T follicular helper cell (primary cell): Measurements from ENCODE around the gene PKNOX1.
"Not testable (repeated sequence)": the region's sequence is repeated elsewhere in the genome, so short reads cannot be mapped to it uniquely, and the experiment has no call there.

Experiments used
- DNase-seq: peaks from one replicate; pipeline ENCODE4 v3.0.0-alpha.2; 2020; ENCODE audit warnings: low read depth

Gene PKNOX1

GRCh38 chr21:43020771-43021170, 46.4 kb downstream of the PKNOX1 start:
- no peak for DNase-seq

GRCh38 chr21:43021191-43021590, 46.8 kb downstream of the PKNOX1 start:
- DNase-seq: no peak

- no peak for DNase-seq
Measured at GRCh38 chr21:43021756-43022600, 47.6 kb downstream of the PKNOX1 start.

GRCh38 chr21:43023175-43023574, 48.8 kb downstream of the PKNOX1 start:
- no peak for DNase-seq

- DNase-seq: no peak
Measured at GRCh38 chr21:43024439-43025136, 50.2 kb downstream of the PKNOX1 start.

- DNase-seq: no peak
Measured at GRCh38 chr21:43025636-43026180, 51.3 kb downstream of the PKNOX1 start.

- no peak for DNase-seq
Measured at GRCh38 chr21:43027846-43028731, 53.7 kb downstream of the PKNOX1 start.

GRCh38 chr21:43029785-43030184, 55.4 kb downstream of the PKNOX1 start:
- no peak for DNase-seq

- DNase-seq: no peak
Measured at GRCh38 chr21:43031121-43031619, 56.8 kb downstream of the PKNOX1 start.

- DNase-seq: no peak
Measured at GRCh38 chr21:43034101-43034500, 59.7 kb downstream of the PKNOX1 start.

GRCh38 chr21:43034826-43035225, 60.5 kb downstream of the PKNOX1 start:
- DNase-seq: no peak

GRCh38 chr21:43036889-43037288, 62.5 kb downstream of the PKNOX1 start:
- not testable (repeated sequence) for DNase-seq

- not testable (repeated sequence) for DNase-seq
Measured at GRCh38 chr21:43037918-43038658, 63.7 kb downstream of the PKNOX1 start.

GRCh38 chr21:43038659-43039044, 64.3 kb downstream of the PKNOX1 start:
- DNase-seq: not testable (repeated sequence)

- not testable (repeated sequence) for DNase-seq
Measured at GRCh38 chr21:43042169-43042568, 67.8 kb downstream of the PKNOX1 start.

- DNase-seq: not testable (repeated sequence)
Measured at GRCh38 chr21:43043291-43043690, 68.9 kb downstream of the PKNOX1 start.

GRCh38 chr21:43044547-43044946, 70.2 kb downstream of the PKNOX1 start:
- not testable (repeated sequence) for DNase-seq

- not testable (repeated sequence) for DNase-seq
Measured at GRCh38 chr21:43045165-43045875, 71.0 kb downstream of the PKNOX1 start.

- not testable (repeated sequence) for DNase-seq
Measured at GRCh38 chr21:43045876-43046821, 71.8 kb downstream of the PKNOX1 start.
